ENCODE measurements around the gene BHMT.

- no peak for TF ChIP-seq CTCF (IDR thresholded peaks at IDR 0.05)
- no peak for TF ChIP-seq POLR2A (IDR thresholded peaks at IDR 0.05)
Measured at GRCh38 chr5:79070350-79070667, 41.3 kb upstream of the BHMT start.

Data from right lobe of liver (tissue), 4 donors.